ENCODE measurements around the gene COL6A2.

DNA sequence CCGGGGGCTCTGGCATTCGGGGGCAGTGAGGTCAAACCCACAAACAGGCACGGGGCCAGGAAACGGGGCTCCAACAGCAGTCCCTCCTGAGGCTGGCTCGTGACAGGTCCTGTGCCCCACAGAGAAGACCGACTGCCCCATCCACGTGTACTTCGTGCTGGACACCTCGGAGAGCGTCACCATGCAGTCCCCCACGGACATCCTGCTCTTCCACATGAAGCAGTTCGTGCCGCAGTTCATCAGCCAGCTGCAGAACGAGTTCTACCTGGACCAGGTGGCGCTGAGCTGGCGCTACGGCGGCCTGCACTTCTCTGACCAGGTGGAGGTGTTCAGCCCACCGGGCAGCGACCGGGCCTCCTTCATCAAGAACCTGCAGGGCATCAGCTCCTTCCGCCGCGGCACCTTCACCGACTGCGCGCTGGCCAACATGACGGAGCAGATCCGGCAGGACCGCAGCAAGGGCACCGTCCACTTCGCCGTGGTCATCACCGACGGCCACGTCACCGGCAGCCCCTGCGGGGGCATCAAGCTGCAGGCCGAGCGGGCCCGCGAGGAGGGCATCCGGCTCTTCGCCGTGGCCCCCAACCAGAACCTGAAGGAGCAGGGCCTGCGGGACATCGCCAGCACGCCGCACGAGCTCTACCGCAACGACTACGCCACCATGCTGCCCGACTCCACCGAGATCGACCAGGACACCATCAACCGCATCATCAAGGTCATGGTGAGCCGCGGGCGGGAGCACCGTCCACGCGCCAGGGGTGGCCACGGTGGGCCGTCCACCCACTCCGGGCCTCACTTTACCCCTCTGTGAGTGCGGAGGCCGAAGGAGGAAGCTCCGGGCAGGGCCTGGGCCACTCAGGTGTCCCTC lies 14.2 kb downstream of the COL6A2 start:
- TF ChIP-seq, protein P1, sequence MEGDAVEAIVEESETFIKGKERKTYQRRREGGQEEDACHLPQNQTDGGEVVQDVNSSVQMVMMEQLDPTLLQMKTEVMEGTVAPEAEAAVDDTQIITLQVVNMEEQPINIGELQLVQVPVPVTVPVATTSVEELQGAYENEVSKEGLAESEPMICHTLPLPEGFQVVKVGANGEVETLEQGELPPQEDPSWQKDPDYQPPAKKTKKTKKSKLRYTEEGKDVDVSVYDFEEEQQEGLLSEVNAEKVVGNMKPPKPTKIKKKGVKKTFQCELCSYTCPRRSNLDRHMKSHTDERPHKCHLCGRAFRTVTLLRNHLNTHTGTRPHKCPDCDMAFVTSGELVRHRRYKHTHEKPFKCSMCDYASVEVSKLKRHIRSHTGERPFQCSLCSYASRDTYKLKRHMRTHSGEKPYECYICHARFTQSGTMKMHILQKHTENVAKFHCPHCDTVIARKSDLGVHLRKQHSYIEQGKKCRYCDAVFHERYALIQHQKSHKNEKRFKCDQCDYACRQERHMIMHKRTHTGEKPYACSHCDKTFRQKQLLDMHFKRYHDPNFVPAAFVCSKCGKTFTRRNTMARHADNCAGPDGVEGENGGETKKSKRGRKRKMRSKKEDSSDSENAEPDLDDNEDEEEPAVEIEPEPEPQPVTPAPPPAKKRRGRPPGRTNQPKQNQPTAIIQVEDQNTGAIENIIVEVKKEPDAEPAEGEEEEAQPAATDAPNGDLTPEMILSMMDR (IDR thresholded peaks at IDR 0.05 in 8 of 11, conservative IDR thresholded peaks at IDR 0.05 in 3 of 11) = no peak
- TF ChIP-seq POLR2AphosphoS5 (IDR thresholded peaks at IDR 0.05) = no peak

Data from spleen (tissue), 7 donors.